GM12878 (cell line): ENCODE results near the gene TOMM34. TPM values are rescaled to one million over a fixed set of nuclear protein-coding genes. Genes with fewer than 3 reads are reported as not detected.

Experiments used
- HDAC2 ChIP-seq: fragments of 200-600 bp; sonication (generic); IDR thresholded peaks from 2 replicates; pipeline ENCODE4 v1.6.1; 2017
- MTA2 ChIP-seq: fragments of 450-650 bp; IDR thresholded peaks from 2 replicates; pipeline ENCODE4 v1.6.1; 2016; ENCODE audit warnings: low read depth, mild to moderate bottlenecking, moderate library complexity
- NFYB ChIP-seq: IDR thresholded peaks from 2 replicates; pipeline ENCODE4 v1.6.1; 2011; ENCODE audit warnings: low read depth, mild to moderate bottlenecking, low read length, improper control_type of control experiment, moderate library complexity; ENCODE audit not compliant: insufficient read depth
- NR2C1 ChIP-seq: fragments of 450-650 bp; IDR thresholded peaks from 2 replicates; pipeline ENCODE4 v1.6.1; 2017; ENCODE audit warnings: antibody characterized with exemption, mild to moderate bottlenecking, moderate library complexity
- RAD21 ChIP-seq: IDR thresholded peaks from 2 replicates; pipeline ENCODE4 v1.6.1; 2011; ENCODE audit warnings: mild to moderate bottlenecking, low read depth, low read length, moderate library complexity; ENCODE audit not compliant: insufficient read depth
- RBBP5 ChIP-seq: fragments of 200-600 bp; sonication (generic); conservative IDR thresholded peaks from 2 replicates; pipeline ENCODE4 v1.6.1; 2016
- SP1 ChIP-seq: IDR thresholded peaks from one replicate; pipeline ENCODE4 v1.6.1; 2011; ENCODE audit warnings: low read depth, low read length
- ZBED1 ChIP-seq: IDR thresholded peaks from 2 replicates; pipeline ENCODE4 v1.6.1; 2016; ENCODE audit warnings: borderline replicate concordance
- polyA plus RNA-seq, 11 experiments: library from polyadenylated mRNA; depleted of rRNA in 4 of 11; unstranded in 6 of 11; stranded (reverse) in 5 of 11; fragments of >200 nt; fragmentation: Nextera tagmentation in 4 of 11; fragmentation: Illumina TruSeq in 1 of 11; extraction: Ambion mirVana in 4 of 11; extraction: Trizol in 1 of 11; gene quantifications; 1 replicate in 1 of 11; 2 replicates in 10 of 11; pipeline versions ENCODE4 v1.2.1 to v1.2.3, GENCODE V29; 2011 to 2016; ENCODE audit warnings: inconsistent platforms in 2 of 11, missing spikeins in 2 of 11, low read depth in 1 of 11
- total RNA-seq, 4 experiments: library from RNA; depleted of rRNA in 3 of 4; stranded (reverse); fragments of >200 nt in 3 of 4; fragmentation: Illumina TruSeq in 1 of 4; extraction: Trizol in 1 of 4; gene quantifications; 2 replicates each; pipeline versions ENCODE4 v1.2.1 to v1.2.3, GENCODE V29; 2013 to 2021
- TF ChIP-seq, protein P1 (sequence below): IDR thresholded peaks from 2 replicates; pipeline ENCODE4 v1.6.1; 2012; ENCODE audit warnings: improper control_type of control experiment, low read depth, low read length; ENCODE audit not compliant: insufficient replicate concordance
- TF ChIP-seq, protein P2 (sequence below), 3 experiments: IDR thresholded peaks in 2 of 3; conservative IDR thresholded peaks in 1 of 3; 2 replicates each; pipeline ENCODE4 v1.5.1; 2011; ENCODE audit warnings: low read depth in 3 of 3, low read length in 3 of 3, mild to moderate bottlenecking in 3 of 3, control low read depth in 2 of 3, moderate library complexity in 2 of 3, inconsistent platforms in 1 of 3, mixed read lengths in 1 of 3; ENCODE audit not compliant: control insufficient read depth in 2 of 3, insufficient read depth in 1 of 3; ENCODE audit errors: extremely low read depth in 1 of 3
- TF ChIP-seq, protein P3 (sequence below): fragments of 450-650 bp; conservative IDR thresholded peaks from 2 replicates; pipeline ENCODE4 v1.6.1; 2017; ENCODE audit warnings: mild to moderate bottlenecking, moderate library complexity
- TF ChIP-seq, protein P4 (sequence below): fragments of 450-650 bp; IDR thresholded peaks from 2 replicates; pipeline ENCODE4 v1.6.1; 2018; ENCODE audit warnings: borderline replicate concordance, mild to moderate bottlenecking; ENCODE audit not compliant: partially characterized antibody

The TOMM34 gene
- total and polyA plus RNA-seq, 10 of the 15 experiments (the other 5 are each of a cell fraction or from before 2014, with no cell fraction given) = 14.0 to 73.8 (median 43.9) TPM

DNA sequence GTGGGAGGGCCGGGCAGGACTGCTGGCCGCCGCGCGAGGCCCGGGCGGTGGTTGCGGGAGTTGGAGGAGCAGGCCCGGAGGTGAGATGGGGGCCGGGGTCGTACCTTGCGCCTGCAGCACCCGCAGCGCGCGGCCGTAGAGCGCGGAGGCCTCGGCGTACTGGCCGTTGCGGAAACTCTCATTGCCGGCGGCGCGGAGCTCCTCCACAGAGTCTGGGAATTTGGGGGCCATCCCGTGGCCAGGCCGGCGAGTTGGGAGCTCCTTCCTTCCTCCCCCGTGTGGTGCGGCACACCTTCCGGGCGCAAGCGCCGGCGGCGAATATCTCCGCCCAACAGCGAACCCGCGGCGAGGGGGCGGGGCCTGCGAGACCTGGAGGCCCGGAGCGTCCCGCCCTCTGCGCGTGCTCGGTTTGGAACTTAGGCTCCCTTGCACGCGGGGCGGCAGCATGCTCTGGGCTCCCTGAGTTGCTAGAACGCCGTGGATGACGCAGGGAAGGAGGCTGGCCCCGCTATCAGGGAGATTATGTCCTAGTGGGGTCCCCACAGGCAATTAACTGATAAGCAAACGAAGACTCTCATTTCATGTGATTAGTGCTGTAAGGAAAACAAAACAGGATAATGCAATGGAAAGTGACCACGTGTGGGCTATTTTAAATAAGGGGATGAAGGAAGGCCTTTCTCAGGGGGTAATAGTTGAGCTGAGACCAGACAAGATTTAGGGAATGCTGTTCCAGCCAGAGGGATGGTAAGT, at the start of gene TOMM34 (continued):
- TF ChIP-seq ZBED1 (no peak), HDAC2 (no peak), RBBP5 (no peak), NR2C1 (no peak), NFYB (0 out of 2 replicates have a peak, but pooled peaks have one; percentile 21), RAD21 (no peak), MTA2 (no peak), SP1 (peak; percentile 16)
- TF ChIP-seq, protein P1, sequence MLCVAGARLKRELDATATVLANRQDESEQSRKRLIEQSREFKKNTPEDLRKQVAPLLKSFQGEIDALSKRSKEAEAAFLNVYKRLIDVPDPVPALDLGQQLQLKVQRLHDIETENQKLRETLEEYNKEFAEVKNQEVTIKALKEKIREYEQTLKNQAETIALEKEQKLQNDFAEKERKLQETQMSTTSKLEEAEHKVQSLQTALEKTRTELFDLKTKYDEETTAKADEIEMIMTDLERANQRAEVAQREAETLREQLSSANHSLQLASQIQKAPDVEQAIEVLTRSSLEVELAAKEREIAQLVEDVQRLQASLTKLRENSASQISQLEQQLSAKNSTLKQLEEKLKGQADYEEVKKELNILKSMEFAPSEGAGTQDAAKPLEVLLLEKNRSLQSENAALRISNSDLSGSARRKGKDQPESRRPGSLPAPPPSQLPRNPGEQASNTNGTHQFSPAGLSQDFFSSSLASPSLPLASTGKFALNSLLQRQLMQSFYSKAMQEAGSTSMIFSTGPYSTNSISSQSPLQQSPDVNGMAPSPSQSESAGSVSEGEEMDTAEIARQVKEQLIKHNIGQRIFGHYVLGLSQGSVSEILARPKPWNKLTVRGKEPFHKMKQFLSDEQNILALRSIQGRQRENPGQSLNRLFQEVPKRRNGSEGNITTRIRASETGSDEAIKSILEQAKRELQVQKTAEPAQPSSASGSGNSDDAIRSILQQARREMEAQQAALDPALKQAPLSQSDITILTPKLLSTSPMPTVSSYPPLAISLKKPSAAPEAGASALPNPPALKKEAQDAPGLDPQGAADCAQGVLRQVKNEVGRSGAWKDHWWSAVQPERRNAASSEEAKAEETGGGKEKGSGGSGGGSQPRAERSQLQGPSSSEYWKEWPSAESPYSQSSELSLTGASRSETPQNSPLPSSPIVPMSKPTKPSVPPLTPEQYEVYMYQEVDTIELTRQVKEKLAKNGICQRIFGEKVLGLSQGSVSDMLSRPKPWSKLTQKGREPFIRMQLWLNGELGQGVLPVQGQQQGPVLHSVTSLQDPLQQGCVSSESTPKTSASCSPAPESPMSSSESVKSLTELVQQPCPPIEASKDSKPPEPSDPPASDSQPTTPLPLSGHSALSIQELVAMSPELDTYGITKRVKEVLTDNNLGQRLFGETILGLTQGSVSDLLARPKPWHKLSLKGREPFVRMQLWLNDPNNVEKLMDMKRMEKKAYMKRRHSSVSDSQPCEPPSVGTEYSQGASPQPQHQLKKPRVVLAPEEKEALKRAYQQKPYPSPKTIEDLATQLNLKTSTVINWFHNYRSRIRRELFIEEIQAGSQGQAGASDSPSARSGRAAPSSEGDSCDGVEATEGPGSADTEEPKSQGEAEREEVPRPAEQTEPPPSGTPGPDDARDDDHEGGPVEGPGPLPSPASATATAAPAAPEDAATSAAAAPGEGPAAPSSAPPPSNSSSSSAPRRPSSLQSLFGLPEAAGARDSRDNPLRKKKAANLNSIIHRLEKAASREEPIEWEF = no peak
- TF ChIP-seq, protein P2, sequence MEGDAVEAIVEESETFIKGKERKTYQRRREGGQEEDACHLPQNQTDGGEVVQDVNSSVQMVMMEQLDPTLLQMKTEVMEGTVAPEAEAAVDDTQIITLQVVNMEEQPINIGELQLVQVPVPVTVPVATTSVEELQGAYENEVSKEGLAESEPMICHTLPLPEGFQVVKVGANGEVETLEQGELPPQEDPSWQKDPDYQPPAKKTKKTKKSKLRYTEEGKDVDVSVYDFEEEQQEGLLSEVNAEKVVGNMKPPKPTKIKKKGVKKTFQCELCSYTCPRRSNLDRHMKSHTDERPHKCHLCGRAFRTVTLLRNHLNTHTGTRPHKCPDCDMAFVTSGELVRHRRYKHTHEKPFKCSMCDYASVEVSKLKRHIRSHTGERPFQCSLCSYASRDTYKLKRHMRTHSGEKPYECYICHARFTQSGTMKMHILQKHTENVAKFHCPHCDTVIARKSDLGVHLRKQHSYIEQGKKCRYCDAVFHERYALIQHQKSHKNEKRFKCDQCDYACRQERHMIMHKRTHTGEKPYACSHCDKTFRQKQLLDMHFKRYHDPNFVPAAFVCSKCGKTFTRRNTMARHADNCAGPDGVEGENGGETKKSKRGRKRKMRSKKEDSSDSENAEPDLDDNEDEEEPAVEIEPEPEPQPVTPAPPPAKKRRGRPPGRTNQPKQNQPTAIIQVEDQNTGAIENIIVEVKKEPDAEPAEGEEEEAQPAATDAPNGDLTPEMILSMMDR (IDR thresholded peaks at IDR 0.05 in 2 of 3, conservative IDR thresholded peaks at IDR 0.05 in 1 of 3; ENCODE audit: control insufficient read depth in 2 of 3, extremely low read depth in 1 of 3, insufficient read depth in 1 of 3, low read depth in 3 of 3, low read length in 3 of 3) = 0 out of 6 replicates have a peak, but pooled peaks of 2 of the 3 experiments have one; percentile 0 to 2
- TF ChIP-seq, protein P3, sequence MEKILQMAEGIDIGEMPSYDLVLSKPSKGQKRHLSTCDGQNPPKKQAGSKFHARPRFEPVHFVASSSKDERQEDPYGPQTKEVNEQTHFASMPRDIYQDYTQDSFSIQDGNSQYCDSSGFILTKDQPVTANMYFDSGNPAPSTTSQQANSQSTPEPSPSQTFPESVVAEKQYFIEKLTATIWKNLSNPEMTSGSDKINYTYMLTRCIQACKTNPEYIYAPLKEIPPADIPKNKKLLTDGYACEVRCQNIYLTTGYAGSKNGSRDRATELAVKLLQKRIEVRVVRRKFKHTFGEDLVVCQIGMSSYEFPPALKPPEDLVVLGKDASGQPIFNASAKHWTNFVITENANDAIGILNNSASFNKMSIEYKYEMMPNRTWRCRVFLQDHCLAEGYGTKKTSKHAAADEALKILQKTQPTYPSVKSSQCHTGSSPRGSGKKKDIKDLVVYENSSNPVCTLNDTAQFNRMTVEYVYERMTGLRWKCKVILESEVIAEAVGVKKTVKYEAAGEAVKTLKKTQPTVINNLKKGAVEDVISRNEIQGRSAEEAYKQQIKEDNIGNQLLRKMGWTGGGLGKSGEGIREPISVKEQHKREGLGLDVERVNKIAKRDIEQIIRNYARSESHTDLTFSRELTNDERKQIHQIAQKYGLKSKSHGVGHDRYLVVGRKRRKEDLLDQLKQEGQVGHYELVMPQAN = peak; percentile 76; the same call in 1 of the 2 replicates
- TF ChIP-seq, protein P4, sequence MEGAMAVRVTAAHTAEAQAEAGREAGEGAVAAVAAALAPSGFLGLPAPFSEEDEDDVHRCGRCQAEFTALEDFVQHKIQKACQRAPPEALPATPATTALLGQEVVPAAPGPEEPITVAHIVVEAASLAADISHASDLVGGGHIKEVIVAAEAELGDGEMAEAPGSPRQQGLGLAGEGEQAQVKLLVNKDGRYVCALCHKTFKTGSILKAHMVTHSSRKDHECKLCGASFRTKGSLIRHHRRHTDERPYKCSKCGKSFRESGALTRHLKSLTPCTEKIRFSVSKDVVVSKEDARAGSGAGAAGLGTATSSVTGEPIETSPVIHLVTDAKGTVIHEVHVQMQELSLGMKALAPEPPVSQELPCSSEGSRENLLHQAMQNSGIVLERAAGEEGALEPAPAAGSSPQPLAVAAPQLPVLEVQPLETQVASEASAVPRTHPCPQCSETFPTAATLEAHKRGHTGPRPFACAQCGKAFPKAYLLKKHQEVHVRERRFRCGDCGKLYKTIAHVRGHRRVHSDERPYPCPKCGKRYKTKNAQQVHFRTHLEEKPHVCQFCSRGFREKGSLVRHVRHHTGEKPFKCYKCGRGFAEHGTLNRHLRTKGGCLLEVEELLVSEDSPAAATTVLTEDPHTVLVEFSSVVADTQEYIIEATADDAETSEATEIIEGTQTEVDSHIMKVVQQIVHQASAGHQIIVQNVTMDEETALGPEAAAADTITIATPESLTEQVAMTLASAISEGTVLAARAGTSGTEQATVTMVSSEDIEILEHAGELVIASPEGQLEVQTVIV = peak; percentile 13
